ENCODE data around the gene BNC2. TPM values are rescaled to one million over a fixed set of nuclear protein-coding genes. Genes with fewer than 3 reads are reported as not detected.

The BNC2 gene
- total RNA-seq, 1 experiment from 2014 or later = 5.7 TPM

DNA sequence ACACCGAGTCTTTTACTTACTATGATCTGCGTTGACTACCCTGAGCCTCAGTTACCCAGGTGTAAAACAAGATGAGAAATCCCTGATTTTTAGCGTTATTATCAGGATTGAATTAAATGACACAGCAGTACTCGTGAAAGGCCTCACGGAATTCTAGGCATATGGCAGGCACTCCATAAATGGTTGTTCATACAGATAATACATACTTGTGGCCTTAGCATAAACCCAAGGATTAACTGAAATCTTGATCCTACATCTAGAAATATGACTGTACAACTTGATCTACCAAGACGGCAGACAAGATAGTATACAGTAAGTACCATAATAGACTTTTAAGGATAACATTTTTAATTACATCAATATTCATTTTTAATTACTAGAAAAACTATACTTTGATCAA is 409.8 kb downstream of the BNC2 start:
- CTCF ChIA-PET = no interaction called here
- intact Hi-C loops (cut with micrococcal nuclease; ENCODE audit: unreplicated experiment) = no loop called here
- H3K36me3 ChIP-seq (ENCODE audit: control insufficient read depth, insufficient read depth, low read length) = no peaks in the 10 kb centered on the region
- in situ Hi-C loops (cut with HindIII; ENCODE audit: low pct_unique_long_range_greater_than_20kb, low sequenced_read_pairs) = no loop called here
- H3K4me1 ChIP-seq (ENCODE audit: control insufficient read depth, insufficient read depth, low read length) = no peaks in the 10 kb centered on the region
- H3K4me3 ChIP-seq (ENCODE audit: low read depth in 2 of 2, low read length in 2 of 2) = no peak overlapping the region
- POLR2A ChIA-PET = no interaction called here
- TF ChIP-seq CTCF (IDR thresholded peaks at IDR 0.05) (no peak), POLR2AphosphoS5 (IDR thresholded peaks at IDR 0.05; ENCODE audit: low read depth, low read length) (no peak), TCF7L2 (IDR thresholded peaks at IDR 0.05; ENCODE audit: low read depth, low read length) (no peak)
- TF ChIP-seq, protein P1, sequence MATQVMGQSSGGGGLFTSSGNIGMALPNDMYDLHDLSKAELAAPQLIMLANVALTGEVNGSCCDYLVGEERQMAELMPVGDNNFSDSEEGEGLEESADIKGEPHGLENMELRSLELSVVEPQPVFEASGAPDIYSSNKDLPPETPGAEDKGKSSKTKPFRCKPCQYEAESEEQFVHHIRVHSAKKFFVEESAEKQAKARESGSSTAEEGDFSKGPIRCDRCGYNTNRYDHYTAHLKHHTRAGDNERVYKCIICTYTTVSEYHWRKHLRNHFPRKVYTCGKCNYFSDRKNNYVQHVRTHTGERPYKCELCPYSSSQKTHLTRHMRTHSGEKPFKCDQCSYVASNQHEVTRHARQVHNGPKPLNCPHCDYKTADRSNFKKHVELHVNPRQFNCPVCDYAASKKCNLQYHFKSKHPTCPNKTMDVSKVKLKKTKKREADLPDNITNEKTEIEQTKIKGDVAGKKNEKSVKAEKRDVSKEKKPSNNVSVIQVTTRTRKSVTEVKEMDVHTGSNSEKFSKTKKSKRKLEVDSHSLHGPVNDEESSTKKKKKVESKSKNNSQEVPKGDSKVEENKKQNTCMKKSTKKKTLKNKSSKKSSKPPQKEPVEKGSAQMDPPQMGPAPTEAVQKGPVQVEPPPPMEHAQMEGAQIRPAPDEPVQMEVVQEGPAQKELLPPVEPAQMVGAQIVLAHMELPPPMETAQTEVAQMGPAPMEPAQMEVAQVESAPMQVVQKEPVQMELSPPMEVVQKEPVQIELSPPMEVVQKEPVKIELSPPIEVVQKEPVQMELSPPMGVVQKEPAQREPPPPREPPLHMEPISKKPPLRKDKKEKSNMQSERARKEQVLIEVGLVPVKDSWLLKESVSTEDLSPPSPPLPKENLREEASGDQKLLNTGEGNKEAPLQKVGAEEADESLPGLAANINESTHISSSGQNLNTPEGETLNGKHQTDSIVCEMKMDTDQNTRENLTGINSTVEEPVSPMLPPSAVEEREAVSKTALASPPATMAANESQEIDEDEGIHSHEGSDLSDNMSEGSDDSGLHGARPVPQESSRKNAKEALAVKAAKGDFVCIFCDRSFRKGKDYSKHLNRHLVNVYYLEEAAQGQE (IDR thresholded peaks at IDR 0.05; ENCODE audit: insufficient read depth in 1 of 2, low read depth in 2 of 2, low read length in 1 of 2) = no peak
- ATAC-seq (no peak), DNase-seq (ENCODE audit: low read depth, low spot score) (no peak)
- no peaks in the 10 kb centered on the region for H3K9me3 ChIP-seq (ENCODE audit: control insufficient read depth, insufficient read depth, low read depth, low read length)
- no peak overlapping the region for H3K27ac ChIP-seq (ENCODE audit: low read length)
- BruUV-seq (replicated peaks) = no TSS peak
- no peaks in the 10 kb centered on the region for H3K27me3 ChIP-seq (ENCODE audit: control insufficient read depth, insufficient read depth, low read length)

GRCh38 chr9:16459421-16460148 is 410.9 kb downstream of the BNC2 start:
- H3K9me3 ChIP-seq (ENCODE audit: control insufficient read depth, insufficient read depth, low read depth, low read length) = no peaks in the 10 kb centered on the region
- DNase-seq (ENCODE audit: low read depth, low spot score) = no peak
- no peaks in the 10 kb centered on the region for H3K27me3 ChIP-seq (ENCODE audit: control insufficient read depth, insufficient read depth, low read length)
- no peak overlapping the region for H3K4me3 ChIP-seq (ENCODE audit: low read depth in 2 of 2, low read length in 2 of 2)
- no peaks in the 10 kb centered on the region for H3K36me3 ChIP-seq (ENCODE audit: control insufficient read depth, insufficient read depth, low read length)
- CTCF ChIA-PET = interaction anchor here (0.6 kb wide), 1 partner anchor 70 kb away, joined by 5 read pairs; no protein-coding TSS in a partner anchor
- no peak for ATAC-seq
- BruUV-seq (replicated peaks) = no TSS peak
- TF ChIP-seq SIN3A (IDR thresholded peaks at IDR 0.05; ENCODE audit: borderline replicate concordance, insufficient read depth, low read depth, low read length) (no peak), POLR2AphosphoS5 (IDR thresholded peaks at IDR 0.05; ENCODE audit: low read depth, low read length) (no peak), TCF7L2 (IDR thresholded peaks at IDR 0.05; ENCODE audit: low read depth, low read length) (no peak), CTCF (IDR thresholded peaks at IDR 0.05) (no peak)
- TF ChIP-seq, protein P1 (IDR thresholded peaks at IDR 0.05; ENCODE audit: insufficient read depth in 1 of 2, low read depth in 2 of 2, low read length in 1 of 2) = no peak
- no peaks in the 10 kb centered on the region for H3K4me1 ChIP-seq (ENCODE audit: control insufficient read depth, insufficient read depth, low read length)
- intact Hi-C loops (cut with micrococcal nuclease; ENCODE audit: unreplicated experiment) = no loop called here
- POLR2A ChIA-PET = no interaction called here
- in situ Hi-C loops (cut with HindIII; ENCODE audit: low pct_unique_long_range_greater_than_20kb, low sequenced_read_pairs) = no loop called here
- no peak overlapping the region for H3K27ac ChIP-seq (ENCODE audit: low read length)

All from Panc1 (cell line).